Peyer's patch (tissue), 4 donors: ENCODE results near the gene KDM4C. TPM values are rescaled to one million over a fixed set of nuclear protein-coding genes. Genes with fewer than 3 reads are reported as not detected.
A peak's percentile ranks its signal among the peaks of the same experiment; 100 is the strongest.
"Not testable (repeated sequence)": the region's sequence is repeated elsewhere in the genome, so short reads cannot be mapped to it uniquely, and the experiment has no call there.

Source experiments
- DNase-seq, 3 donors: peaks; one replicate each; pipeline ENCODE4 v3.0.0-alpha.2; 2017 to 2019
- H3K27ac ChIP-seq, 4 donors: fragments of 200-600 bp; sonication (generic); one replicate each; pipeline ENCODE4 v1.5.1; 2016 to 2019
- H3K27me3 ChIP-seq, 2 donors: fragments of 200-600 bp; sonication (generic); one replicate each; pipeline ENCODE4 v1.5.1; 2019
- H3K36me3 ChIP-seq, 3 donors: fragments of 200-600 bp; sonication (generic); one replicate each; pipeline ENCODE4 v1.5.1; 2016 to 2019
- H3K4me1 ChIP-seq, 4 donors: fragments of 200-600 bp; sonication (generic); one replicate each; pipeline ENCODE4 v1.5.1; 2016 to 2019
- H3K4me3 ChIP-seq, 4 donors: fragments of 200-600 bp; sonication (generic); 1 replicate in 3 of 4; 2 replicates in 1 of 4; pipeline ENCODE4 v1.5.1; 2016 to 2019; ENCODE audit warnings: mild to moderate bottlenecking in 1 of 4
- H3K9me3 ChIP-seq, 4 donors: fragments of 200-600 bp; sonication (generic); one replicate each; pipeline ENCODE4 v1.5.1; 2016 to 2019; ENCODE audit warnings: mild to moderate bottlenecking in 1 of 4
- CTCF ChIP-seq, 6 experiments: fragments of 450-650 bp in 4 of 6; fragments of 200-600 bp in 2 of 6; sonication (generic) in 1 of 6; IDR thresholded peaks; one replicate each; pipeline ENCODE4 v1.5.1; 2017 to 2019; ENCODE audit warnings: antibody characterized with exemption in 6 of 6, mild to moderate bottlenecking in 3 of 6, moderate library complexity in 1 of 6
- POLR2A ChIP-seq, 2 donors: fragments of 450-650 bp; IDR thresholded peaks; one replicate each; pipeline ENCODE4 v1.5.1; 2017; ENCODE audit warnings: antibody characterized with exemption in 2 of 2, mild to moderate bottlenecking in 2 of 2, moderate library complexity in 2 of 2
- total RNA-seq, 4 donors: library from RNA; depleted of rRNA; stranded (reverse); fragments of >200 nt; gene quantifications; one replicate each; pipeline ENCODE4 v1.1.0, GENCODE V29; 2016

KDM4C gene
- total RNA-seq, 4 donors from 2014 or later: 90.7 to 125 (median 107) TPM

GRCh38 chr9:6735422-6735821, 22.4 kb upstream of the KDM4C start:
- no peaks in the 10 kb centered on the region for H3K36me3 ChIP-seq
- no peak for DNase-seq
- no peak overlapping the region for H3K27ac ChIP-seq
- TF ChIP-seq POLR2A (IDR thresholded peaks at IDR 0.05): no peak
- TF ChIP-seq CTCF (IDR thresholded peaks at IDR 0.05): no peak
- no peaks in the 10 kb centered on the region for H3K9me3 ChIP-seq
- H3K4me1 ChIP-seq: no peaks in the 10 kb centered on the region
- no peaks in the 10 kb centered on the region for H3K27me3 ChIP-seq
- no peak overlapping the region for H3K4me3 ChIP-seq

GRCh38 chr9:6739218-6739617, 18.6 kb upstream of the KDM4C start:
- H3K27me3 ChIP-seq: no peaks in the 10 kb centered on the region

GRCh38 chr9:6748861-6749260, 8.9 kb upstream of the KDM4C start:
- H3K36me3 ChIP-seq, H3K9me3 ChIP-seq, H3K27me3 ChIP-seq, H3K27ac ChIP-seq, DNase-seq, H3K4me1 ChIP-seq, H3K4me3 ChIP-seq: not testable (repeated sequence)

More at GRCh38 chr9:6739218-6739617, 18.6 kb upstream of the KDM4C start:
- no peaks in the 10 kb centered on the region for H3K4me1 ChIP-seq
- no peaks in the 10 kb centered on the region for H3K9me3 ChIP-seq
- no peak overlapping the region for H3K27ac ChIP-seq
- DNase-seq: no peak
- TF ChIP-seq CTCF (IDR thresholded peaks at IDR 0.05) (peak in 3 of 6 experiments; percentile 42 to 69 (median 49)), POLR2A (IDR thresholded peaks at IDR 0.05) (no peak)
- no peaks in the 10 kb centered on the region for H3K36me3 ChIP-seq
- H3K4me3 ChIP-seq: no peak overlapping the region

DNA sequence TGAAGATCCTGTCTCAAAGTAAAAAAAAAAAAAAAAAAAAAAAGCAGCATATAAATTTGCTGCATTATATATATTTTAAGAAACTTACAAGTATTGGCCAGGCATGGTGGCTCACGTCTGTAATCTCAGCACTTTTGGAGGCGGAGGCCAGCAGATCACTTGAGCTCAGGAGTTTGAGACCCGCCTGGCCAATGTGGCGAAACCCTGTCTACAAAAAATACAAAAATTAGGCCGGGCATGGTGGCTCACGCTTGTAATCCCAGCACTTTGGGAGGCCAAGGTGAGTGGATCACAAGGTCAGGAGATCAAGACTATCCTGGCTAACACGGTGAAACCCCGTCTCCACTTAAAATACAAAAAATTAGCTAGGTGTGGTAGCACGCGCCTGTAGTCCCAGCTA, 2.9 kb upstream of the KDM4C start:
- H3K27me3 ChIP-seq, H3K27ac ChIP-seq, H3K9me3 ChIP-seq, H3K36me3 ChIP-seq, H3K4me3 ChIP-seq, DNase-seq: not testable (repeated sequence)
- peaks cover 0 to 10% (median 5%) of the 10 kb centered on the region in 4 donors for H3K4me1 ChIP-seq

- H3K9me3 ChIP-seq: no peaks in the 10 kb centered on the region
- no peak for TF ChIP-seq POLR2A (IDR thresholded peaks at IDR 0.05)
- DNase-seq: peak in 2 of 3 donors; percentile 78 to 90
- H3K36me3 ChIP-seq: no peaks in the 10 kb centered on the region
- peak overlapping the region; percentile 92 to 99 (median 97) for H3K27ac ChIP-seq
- no peaks in the 10 kb centered on the region for H3K27me3 ChIP-seq
- H3K4me1 ChIP-seq: peaks cover 0 to 18% (median 7%) of the 10 kb centered on the region in 4 donors
- H3K4me3 ChIP-seq: peak overlapping the region; percentile 71 to 100 (median 92)
These were observed 679 bp upstream of the KDM4C start for GRCh38 chr9:6757132-6757455.

DNA sequence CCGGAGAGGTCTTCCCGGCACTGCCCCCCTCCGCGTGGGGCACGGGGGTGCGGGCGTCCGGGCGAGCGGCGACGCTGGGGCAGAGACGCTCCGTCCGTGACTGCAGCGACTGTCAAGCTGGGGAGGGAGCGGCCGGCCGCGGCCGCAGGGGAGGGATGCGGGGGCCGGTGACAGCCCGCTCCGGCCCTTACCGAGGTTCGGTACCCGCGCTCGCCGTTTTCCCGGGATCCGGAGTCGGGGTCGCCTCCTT, 400 bp downstream of the KDM4C start:
- Histone ChIP-seq H3K4me1 (peaks cover 0 to 18% (median 7%) of the 10 kb centered on the region in 4 donors), H3K36me3 (no peaks in the 10 kb centered on the region), H3K27me3 (no peaks in the 10 kb centered on the region), H3K4me3 (peak overlapping the region; percentile 71 to 100 (median 92)), H3K27ac (peak overlapping the region; percentile 92 to 99 (median 97)), H3K9me3 (no peaks in the 10 kb centered on the region)
- no peak for DNase-seq
- no peak for TF ChIP-seq CTCF (IDR thresholded peaks at IDR 0.05)
- TF ChIP-seq POLR2A (IDR thresholded peaks at IDR 0.05): no peak

DNA sequence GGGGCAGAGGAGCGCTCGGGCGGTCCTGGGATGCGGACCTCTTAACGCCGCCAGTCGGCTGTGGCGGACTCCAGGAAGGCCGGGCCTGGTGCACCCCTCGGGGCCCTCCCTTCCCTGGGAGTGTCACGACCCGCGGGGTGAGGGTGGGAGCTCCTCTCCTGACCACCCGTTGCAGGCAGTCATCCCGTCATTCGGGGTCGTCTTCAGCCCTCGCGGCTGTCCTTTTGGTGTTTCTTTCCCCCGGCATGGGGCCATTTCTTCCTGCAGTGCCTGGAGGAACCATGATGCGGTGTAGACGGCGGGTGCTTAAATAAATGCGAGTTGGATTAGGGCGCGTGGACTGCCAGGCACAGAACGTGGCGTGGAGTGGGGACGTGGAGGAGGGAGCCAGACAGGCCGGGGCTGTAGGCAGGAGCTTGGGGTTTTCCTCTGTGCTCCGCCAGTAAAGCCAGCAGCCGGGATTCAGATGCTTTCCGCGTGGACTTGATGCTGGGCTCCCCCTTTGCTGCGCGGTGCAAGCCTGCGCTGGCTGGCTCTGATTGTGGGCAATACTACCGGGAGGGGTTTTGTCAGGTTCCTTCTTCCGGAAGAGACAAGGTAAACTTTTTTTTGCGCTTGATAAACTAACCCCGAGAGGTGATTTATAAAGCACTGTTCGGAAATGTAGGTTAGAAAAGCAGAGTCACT, 868 bp downstream of the KDM4C start:
- peak; percentile 63 to 83 (median 76) for DNase-seq
- Histone ChIP-seq H3K27me3 (no peaks in the 10 kb centered on the region), H3K9me3 (no peaks in the 10 kb centered on the region), H3K4me1 (peaks cover 0 to 18% (median 7%) of the 10 kb centered on the region in 4 donors), H3K27ac (peak overlapping the region; percentile 92 to 99 (median 97)), H3K36me3 (no peaks in the 10 kb centered on the region), H3K4me3 (peak overlapping the region; percentile 71 to 100 (median 92))
- TF ChIP-seq POLR2A (IDR thresholded peaks at IDR 0.05): peak; percentile 45 to 46
- TF ChIP-seq CTCF (IDR thresholded peaks at IDR 0.05): peak in 1 of 6 experiments; percentile 14
